ENCODE data around the gene NAA50.
A peak's percentile ranks its signal among the peaks of the same experiment; 100 is the strongest.

The NAA50 gene

GRCh38 chr3:113698956-113699355 is 47.1 kb downstream of the NAA50 start:
- Histone ChIP-seq H3K9me3 (ENCODE audit: insufficient read depth, low read depth, low read length) (no peaks in the 10 kb centered on the region), H3K36me3 (ENCODE audit: insufficient read depth, low read depth, low read length) (no peaks in the 10 kb centered on the region), H3K27me3 (ENCODE audit: insufficient read depth, low read length) (no peaks in the 10 kb centered on the region), H3K4me1 (ENCODE audit: insufficient read depth, low read length) (peaks cover 12% of the 10 kb centered on the region), H3K4me3 (ENCODE audit: low read length) (peak overlapping the region; percentile 56; the same call in 1 of the 2 replicates), H3K9ac (ENCODE audit: low read depth, low read length) (peak overlapping the region; percentile 46; the same call in 1 of the 2 replicates), H3K27ac (ENCODE audit: low read length) (no peak overlapping the region)

- H3K36me3 ChIP-seq (ENCODE audit: insufficient read depth, low read depth, low read length) = no peaks in the 10 kb centered on the region
- H3K9ac ChIP-seq (ENCODE audit: low read depth, low read length) = peak overlapping the region; percentile 79; the same call in 1 of the 2 replicates
- H3K4me3 ChIP-seq (ENCODE audit: low read length) = peak overlapping the region; percentile 82
- H3K9me3 ChIP-seq (ENCODE audit: insufficient read depth, low read depth, low read length) = no peaks in the 10 kb centered on the region
- H3K27ac ChIP-seq (ENCODE audit: low read length) = no peak overlapping the region
- peaks cover 12% of the 10 kb centered on the region for H3K4me1 ChIP-seq (ENCODE audit: insufficient read depth, low read length)
- H3K27me3 ChIP-seq (ENCODE audit: insufficient read depth, low read length) = no peaks in the 10 kb centered on the region
These were observed 47.8 kb downstream of the NAA50 start for GRCh38 chr3:113698213-113698742.

- peak overlapping the region; percentile 82 for H3K4me3 ChIP-seq (ENCODE audit: low read length)
- H3K9me3 ChIP-seq (ENCODE audit: insufficient read depth, low read depth, low read length) = no peaks in the 10 kb centered on the region
- no peaks in the 10 kb centered on the region for H3K27me3 ChIP-seq (ENCODE audit: insufficient read depth, low read length)
- peaks cover 12% of the 10 kb centered on the region for H3K4me1 ChIP-seq (ENCODE audit: insufficient read depth, low read length)
- peak overlapping the region; percentile 79 for H3K9ac ChIP-seq (ENCODE audit: low read depth, low read length)
- peak overlapping the region; percentile 17 for H3K27ac ChIP-seq (ENCODE audit: low read length)
- H3K36me3 ChIP-seq (ENCODE audit: insufficient read depth, low read depth, low read length) = no peaks in the 10 kb centered on the region
These were observed 48.5 kb downstream of the NAA50 start for GRCh38 chr3:113697500-113698090.

- H3K27ac ChIP-seq (ENCODE audit: low read length) = peak overlapping the region; percentile 17
- H3K9me3 ChIP-seq (ENCODE audit: insufficient read depth, low read depth, low read length) = no peaks in the 10 kb centered on the region
- H3K4me1 ChIP-seq (ENCODE audit: insufficient read depth, low read length) = peaks cover 12% of the 10 kb centered on the region
- H3K27me3 ChIP-seq (ENCODE audit: insufficient read depth, low read length) = no peaks in the 10 kb centered on the region
- peak overlapping the region; percentile 79 for H3K9ac ChIP-seq (ENCODE audit: low read depth, low read length)
- H3K4me3 ChIP-seq (ENCODE audit: low read length) = peak overlapping the region; percentile 82
- no peaks in the 10 kb centered on the region for H3K36me3 ChIP-seq (ENCODE audit: insufficient read depth, low read depth, low read length)
These were observed 49.2 kb downstream of the NAA50 start for GRCh38 chr3:113696658-113697499.

GRCh38 chr3:113695786-113696645 is 50.0 kb downstream of the NAA50 start, which contains the start of gene USF3:
Gene USF3, minus strand, starts transcription at chr3:113696642. Its CDS starts 21,764 bp downstream, at chr3:113674878.
- H3K36me3 ChIP-seq (ENCODE audit: insufficient read depth, low read depth, low read length) = no peaks in the 10 kb centered on the region
- peak within 1 kb of the TSS; percentile 84 for H3K9ac ChIP-seq (ENCODE audit: low read depth, low read length)
- H3K4me1 ChIP-seq (ENCODE audit: insufficient read depth, low read length) = peaks cover 12% of the 10 kb centered on the region
- H3K27me3 ChIP-seq (ENCODE audit: insufficient read depth, low read length) = no peaks in the 10 kb centered on the region
- peak within 1 kb of the TSS; percentile 90 for H3K4me3 ChIP-seq (ENCODE audit: low read length)
- H3K27ac ChIP-seq (ENCODE audit: low read length) = peak within 1 kb of the TSS; percentile 57
- no peaks in the 10 kb centered on the region for H3K9me3 ChIP-seq (ENCODE audit: insufficient read depth, low read depth, low read length)

- Histone ChIP-seq H3K4me3 (ENCODE audit: low read length) (peak overlapping the region; percentile 90), H3K27ac (ENCODE audit: low read length) (peak overlapping the region; percentile 57), H3K36me3 (ENCODE audit: insufficient read depth, low read depth, low read length) (no peaks in the 10 kb centered on the region), H3K4me1 (ENCODE audit: insufficient read depth, low read length) (peaks cover 12% of the 10 kb centered on the region), H3K9me3 (ENCODE audit: insufficient read depth, low read depth, low read length) (no peaks in the 10 kb centered on the region), H3K27me3 (ENCODE audit: insufficient read depth, low read length) (no peaks in the 10 kb centered on the region), H3K9ac (ENCODE audit: low read depth, low read length) (peak overlapping the region; percentile 84)
These were observed 50.6 kb downstream of the NAA50 start for GRCh38 chr3:113695431-113695785.

GRCh38 chr3:113690482-113690881 is 55.6 kb downstream of the NAA50 start:
- no peak overlapping the region for H3K9ac ChIP-seq (ENCODE audit: low read depth, low read length)
- H3K27ac ChIP-seq (ENCODE audit: low read length) = no peak overlapping the region
- peaks cover 19% of the 10 kb centered on the region for H3K4me1 ChIP-seq (ENCODE audit: insufficient read depth, low read length)
- no peaks in the 10 kb centered on the region for H3K27me3 ChIP-seq (ENCODE audit: insufficient read depth, low read length)
- no peak overlapping the region for H3K4me3 ChIP-seq (ENCODE audit: low read length)
- H3K36me3 ChIP-seq (ENCODE audit: insufficient read depth, low read depth, low read length) = no peaks in the 10 kb centered on the region
- no peaks in the 10 kb centered on the region for H3K9me3 ChIP-seq (ENCODE audit: insufficient read depth, low read depth, low read length)

- Histone ChIP-seq H3K4me3 (ENCODE audit: low read length) (0 out of 2 replicates have a peak overlapping the region, but pooled peaks have one; percentile 29), H3K27me3 (ENCODE audit: insufficient read depth, low read length) (no peaks in the 10 kb centered on the region), H3K9me3 (ENCODE audit: insufficient read depth, low read depth, low read length) (no peaks in the 10 kb centered on the region), H3K36me3 (ENCODE audit: insufficient read depth, low read depth, low read length) (no peaks in the 10 kb centered on the region), H3K9ac (ENCODE audit: low read depth, low read length) (peak overlapping the region; percentile 0; the same call in 1 of the 2 replicates), H3K27ac (ENCODE audit: low read length) (peak overlapping the region; percentile 39), H3K4me1 (ENCODE audit: insufficient read depth, low read length) (peaks cover 17% of the 10 kb centered on the region)
These were observed 59.9 kb downstream of the NAA50 start for GRCh38 chr3:113685956-113686721.

- H3K4me1 ChIP-seq (ENCODE audit: insufficient read depth, low read length) = peaks cover 17% of the 10 kb centered on the region
- H3K9me3 ChIP-seq (ENCODE audit: insufficient read depth, low read depth, low read length) = no peaks in the 10 kb centered on the region
- H3K9ac ChIP-seq (ENCODE audit: low read depth, low read length) = 0 out of 2 replicates have a peak overlapping the region, but pooled peaks have one; percentile 0
- H3K36me3 ChIP-seq (ENCODE audit: insufficient read depth, low read depth, low read length) = no peaks in the 10 kb centered on the region
- H3K27me3 ChIP-seq (ENCODE audit: insufficient read depth, low read length) = no peaks in the 10 kb centered on the region
- no peak overlapping the region; the same call in 1 of the 2 replicates for H3K4me3 ChIP-seq (ENCODE audit: low read length)
- no peak overlapping the region for H3K27ac ChIP-seq (ENCODE audit: low read length)
These were observed 60.9 kb downstream of the NAA50 start for GRCh38 chr3:113685124-113685523.

- Histone ChIP-seq H3K36me3 (ENCODE audit: insufficient read depth, low read depth, low read length) (no peaks in the 10 kb centered on the region), H3K9ac (ENCODE audit: low read depth, low read length) (no peak overlapping the region), H3K27me3 (ENCODE audit: insufficient read depth, low read length) (no peaks in the 10 kb centered on the region), H3K9me3 (ENCODE audit: insufficient read depth, low read depth, low read length) (no peaks in the 10 kb centered on the region), H3K4me3 (ENCODE audit: low read length) (no peak overlapping the region), H3K27ac (ENCODE audit: low read length) (no peak overlapping the region), H3K4me1 (ENCODE audit: insufficient read depth, low read length) (peaks cover 17% of the 10 kb centered on the region)
These were observed 61.7 kb downstream of the NAA50 start for GRCh38 chr3:113684271-113684819.

Measured in iPS-20b (cell line).